ENCODE data around the gene AGFG1. TPM values are rescaled to one million over a fixed set of nuclear protein-coding genes. Genes with fewer than 3 reads are reported as not detected.

AGFG1 gene
- total and polyA plus RNA-seq, 9 donors, result 21.3 to 78.9 (median 49.9) TPM

DNA sequence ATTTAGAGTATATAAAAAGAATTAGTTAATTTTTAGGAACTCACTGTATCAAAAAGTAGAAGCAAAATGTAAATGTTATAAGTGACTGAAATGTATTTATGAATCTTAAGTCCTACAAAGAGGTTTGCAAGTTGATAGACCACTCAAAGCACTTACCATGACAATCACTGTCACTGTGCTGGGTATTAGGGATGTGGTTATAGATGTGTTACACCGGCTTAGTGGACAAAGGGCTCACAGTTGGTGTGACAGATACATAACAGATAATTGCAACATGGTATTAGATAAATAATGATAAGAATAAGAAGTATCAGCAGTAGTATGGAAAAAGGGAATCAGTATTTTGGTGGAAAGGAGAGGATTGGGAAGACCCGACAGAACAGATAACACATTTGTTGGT, 21.6 kb downstream of the AGFG1 start:
- Histone ChIP-seq H3K4me3 (no peak overlapping the region), H3K27ac (no peak overlapping the region), H3K4me1 (ENCODE audit: insufficient read depth) (no peaks in the 10 kb centered on the region), H3K27me3 (no peaks in the 10 kb centered on the region), H3K9me3 (no peaks in the 10 kb centered on the region), H3K36me3 (no peaks in the 10 kb centered on the region)
- TF ChIP-seq, protein P1, sequence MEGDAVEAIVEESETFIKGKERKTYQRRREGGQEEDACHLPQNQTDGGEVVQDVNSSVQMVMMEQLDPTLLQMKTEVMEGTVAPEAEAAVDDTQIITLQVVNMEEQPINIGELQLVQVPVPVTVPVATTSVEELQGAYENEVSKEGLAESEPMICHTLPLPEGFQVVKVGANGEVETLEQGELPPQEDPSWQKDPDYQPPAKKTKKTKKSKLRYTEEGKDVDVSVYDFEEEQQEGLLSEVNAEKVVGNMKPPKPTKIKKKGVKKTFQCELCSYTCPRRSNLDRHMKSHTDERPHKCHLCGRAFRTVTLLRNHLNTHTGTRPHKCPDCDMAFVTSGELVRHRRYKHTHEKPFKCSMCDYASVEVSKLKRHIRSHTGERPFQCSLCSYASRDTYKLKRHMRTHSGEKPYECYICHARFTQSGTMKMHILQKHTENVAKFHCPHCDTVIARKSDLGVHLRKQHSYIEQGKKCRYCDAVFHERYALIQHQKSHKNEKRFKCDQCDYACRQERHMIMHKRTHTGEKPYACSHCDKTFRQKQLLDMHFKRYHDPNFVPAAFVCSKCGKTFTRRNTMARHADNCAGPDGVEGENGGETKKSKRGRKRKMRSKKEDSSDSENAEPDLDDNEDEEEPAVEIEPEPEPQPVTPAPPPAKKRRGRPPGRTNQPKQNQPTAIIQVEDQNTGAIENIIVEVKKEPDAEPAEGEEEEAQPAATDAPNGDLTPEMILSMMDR (IDR thresholded peaks at IDR 0.05), result no peak
- TF ChIP-seq EP300 (IDR thresholded peaks at IDR 0.05) (no peak), POLR2A (IDR thresholded peaks at IDR 0.05) (no peak)
- intact Hi-C loops (cut with DNase I), result no loop called here
- 93 to 98% (median 95%) methylated on average over 2 of the region's 2 CpGs for WGBS, 3 donors
- DNase-seq, result no peak

DNA sequence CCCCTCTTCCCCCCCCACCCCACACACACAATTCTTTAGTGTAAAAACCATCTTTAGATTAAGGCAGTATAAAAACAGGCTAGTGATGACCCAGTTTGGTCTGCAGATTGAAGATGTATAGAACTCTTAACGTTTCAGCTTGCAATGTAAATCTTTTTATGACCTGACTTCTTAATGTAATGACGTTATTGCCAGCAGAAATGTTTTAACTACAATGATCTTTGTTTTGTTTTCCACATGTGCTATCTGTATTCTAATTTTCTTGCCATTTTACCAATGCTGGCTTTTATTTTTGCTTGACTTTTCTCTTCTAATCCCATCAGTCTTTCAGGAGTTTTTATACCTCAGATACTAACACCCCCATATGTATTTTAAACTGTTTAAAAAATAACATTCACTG, 25.2 kb downstream of the AGFG1 start:
- Histone ChIP-seq H3K9me3 (no peaks in the 10 kb centered on the region), H3K4me3 (no peak overlapping the region), H3K36me3 (no peaks in the 10 kb centered on the region), H3K27me3 (no peaks in the 10 kb centered on the region), H3K27ac (no peak overlapping the region), H3K4me1 (ENCODE audit: insufficient read depth) (peaks cover 2% of the 10 kb centered on the region)
- intact Hi-C loops (cut with DNase I), result no loop called here
- 62 to 66% (median 62%) methylated on average over 2 of the region's 2 CpGs for WGBS, 3 donors
- no peak for DNase-seq
- TF ChIP-seq, protein P1 (IDR thresholded peaks at IDR 0.05), result no peak
- TF ChIP-seq POLR2A (IDR thresholded peaks at IDR 0.05) (no peak), EP300 (IDR thresholded peaks at IDR 0.05) (no peak)

DNA sequence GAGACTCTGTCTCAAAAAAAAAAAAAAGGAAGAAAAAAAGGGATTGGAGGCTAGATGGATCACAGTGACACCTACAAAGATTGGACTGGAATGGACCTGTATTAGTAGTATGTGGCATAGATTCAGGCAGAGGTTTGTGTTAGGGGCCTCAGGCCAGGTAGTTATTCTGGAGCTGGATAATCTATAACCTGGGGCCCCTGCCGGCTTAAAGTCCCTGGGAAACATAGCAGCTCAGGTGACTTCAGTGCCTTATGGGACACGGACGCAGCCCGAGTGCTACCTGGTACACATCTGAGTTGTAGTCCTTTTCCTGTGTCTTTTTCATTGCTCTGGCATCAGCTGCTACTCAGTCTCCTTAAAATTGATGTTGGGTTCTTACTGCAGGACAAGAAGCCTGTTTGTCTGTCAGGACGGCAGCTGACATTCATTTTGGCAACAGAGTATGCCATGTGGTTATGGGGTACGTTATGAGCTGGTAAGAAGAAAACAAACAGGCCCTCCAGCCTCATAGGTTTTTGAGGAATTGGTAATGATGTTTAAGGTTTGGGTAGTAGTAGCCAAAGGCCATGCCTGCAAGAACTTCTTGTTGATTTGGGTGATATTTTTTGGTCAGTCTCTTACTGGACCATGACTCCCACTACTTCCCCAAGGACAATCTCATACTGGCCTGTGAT, 27.8 kb downstream of the AGFG1 start:
- intact Hi-C loops (cut with DNase I), result no loop called here
- DNase-seq, result no peak

DNA sequence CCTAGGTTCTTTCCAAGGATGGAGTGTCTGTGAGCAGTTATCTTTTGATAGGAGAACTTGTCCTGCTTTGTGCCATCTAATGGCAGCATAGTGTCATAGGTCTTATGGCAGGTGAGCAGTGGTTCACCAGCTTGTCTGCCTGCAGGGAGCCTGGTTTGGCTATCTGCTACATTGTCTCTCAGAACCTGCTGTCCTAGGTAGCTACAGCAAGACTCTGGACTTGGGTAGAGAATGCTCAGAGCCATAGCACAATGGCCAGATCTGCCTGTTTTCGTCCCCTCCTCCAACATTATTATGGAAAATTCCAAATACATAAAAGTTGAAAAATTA, 28.3 kb downstream of the AGFG1 start:
- Histone ChIP-seq H3K4me1 (ENCODE audit: insufficient read depth) (peaks cover 4% of the 10 kb centered on the region), H3K4me3 (no peak overlapping the region), H3K27ac (no peak overlapping the region), H3K27me3 (no peaks in the 10 kb centered on the region), H3K36me3 (no peaks in the 10 kb centered on the region), H3K9me3 (no peaks in the 10 kb centered on the region)
- intact Hi-C loops (cut with DNase I), result no loop called here
- WGBS, 3 donors, result 91 to 97% (median 94%) methylated on average over 1 of the region's 1 CpG
- no peak for DNase-seq
- TF ChIP-seq EP300 (IDR thresholded peaks at IDR 0.05), result no peak
- TF ChIP-seq, protein P1 (IDR thresholded peaks at IDR 0.05), result no peak
- TF ChIP-seq POLR2A (IDR thresholded peaks at IDR 0.05), result no peak

More for the DNA sequence above, 27.8 kb downstream of the AGFG1 start:
- Histone ChIP-seq H3K4me3 (no peak overlapping the region), H3K36me3 (no peaks in the 10 kb centered on the region), H3K27ac (no peak overlapping the region), H3K9me3 (no peaks in the 10 kb centered on the region), H3K4me1 (ENCODE audit: insufficient read depth) (peaks cover 4% of the 10 kb centered on the region), H3K27me3 (no peaks in the 10 kb centered on the region)
- TF ChIP-seq EP300 (IDR thresholded peaks at IDR 0.05) (no peak), POLR2A (IDR thresholded peaks at IDR 0.05) (no peak)
- TF ChIP-seq, protein P1 (IDR thresholded peaks at IDR 0.05), result no peak
- WGBS, 3 donors, result 95 to 96% (median 95%) methylated on average over 6 of the region's 6 CpGs
